Stimulated activated CD8-positive, alpha-beta memory T cell treated with anti-CD3 and anti-CD28 coated beads, Interleukin-12 subunit alpha, Interleukin-12 subunit beta, amount 100 ng/mL, for 1 hour (primary cell): ENCODE measurements around the gene ICA1L.
A peak's percentile ranks its signal among the peaks of the same experiment; 100 is the strongest.
"Not testable (repeated sequence)": the region's sequence is repeated elsewhere in the genome, so short reads cannot be mapped to it uniquely, and the experiment has no call there.

Experiments
- DNase-seq: peaks from one replicate; pipeline ENCODE4 v3.0.0-alpha.2; 2020; ENCODE audit warnings: low read depth

Gene ICA1L

DNA sequence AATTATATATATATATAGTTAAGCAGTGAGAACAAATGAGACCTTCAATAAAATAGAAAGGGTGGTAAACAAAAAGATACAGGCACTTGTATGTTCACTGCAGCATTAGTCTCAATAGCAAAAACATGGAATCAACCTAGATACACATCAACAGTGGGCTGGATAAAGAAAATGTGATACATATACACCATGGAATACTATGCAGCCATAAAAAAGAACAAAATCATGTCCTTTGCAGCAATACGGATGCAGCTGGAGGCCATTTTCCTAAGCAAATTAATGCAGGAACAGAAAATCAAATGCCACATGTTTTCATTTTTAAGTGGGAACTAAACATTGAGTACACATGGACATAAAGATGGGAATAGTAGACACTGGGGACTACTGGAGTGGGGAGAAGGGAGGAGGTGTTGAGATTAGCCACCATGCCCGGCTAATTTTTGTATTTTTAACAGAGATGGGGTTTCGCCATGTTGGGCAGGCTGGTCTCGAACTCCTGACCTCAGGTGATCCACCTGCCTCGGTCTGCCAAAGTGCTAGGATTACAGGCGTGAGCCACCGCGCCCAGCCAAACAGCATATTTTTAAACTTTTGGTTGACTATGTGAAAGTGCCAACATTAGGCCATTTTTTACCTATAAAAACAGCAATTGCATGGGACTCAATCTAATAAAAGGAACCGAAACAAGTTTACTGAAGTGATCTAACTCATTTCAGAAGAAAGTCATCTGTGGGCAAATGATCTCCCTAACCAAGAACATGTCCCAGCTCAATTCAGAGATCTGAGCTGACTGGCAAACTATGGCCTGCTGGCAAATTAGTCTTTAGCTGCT lies 23.7 kb downstream of the ICA1L start:
- no peak for DNase-seq

GRCh38 chr2:202844656-202845055 lies 26.9 kb downstream of the ICA1L start:
- no peak for DNase-seq

- no peak for DNase-seq
Measured at GRCh38 chr2:202842690-202843089, 28.9 kb downstream of the ICA1L start.

- DNase-seq, result no peak
Measured at GRCh38 chr2:202841090-202841867, 30.3 kb downstream of the ICA1L start.

DNA sequence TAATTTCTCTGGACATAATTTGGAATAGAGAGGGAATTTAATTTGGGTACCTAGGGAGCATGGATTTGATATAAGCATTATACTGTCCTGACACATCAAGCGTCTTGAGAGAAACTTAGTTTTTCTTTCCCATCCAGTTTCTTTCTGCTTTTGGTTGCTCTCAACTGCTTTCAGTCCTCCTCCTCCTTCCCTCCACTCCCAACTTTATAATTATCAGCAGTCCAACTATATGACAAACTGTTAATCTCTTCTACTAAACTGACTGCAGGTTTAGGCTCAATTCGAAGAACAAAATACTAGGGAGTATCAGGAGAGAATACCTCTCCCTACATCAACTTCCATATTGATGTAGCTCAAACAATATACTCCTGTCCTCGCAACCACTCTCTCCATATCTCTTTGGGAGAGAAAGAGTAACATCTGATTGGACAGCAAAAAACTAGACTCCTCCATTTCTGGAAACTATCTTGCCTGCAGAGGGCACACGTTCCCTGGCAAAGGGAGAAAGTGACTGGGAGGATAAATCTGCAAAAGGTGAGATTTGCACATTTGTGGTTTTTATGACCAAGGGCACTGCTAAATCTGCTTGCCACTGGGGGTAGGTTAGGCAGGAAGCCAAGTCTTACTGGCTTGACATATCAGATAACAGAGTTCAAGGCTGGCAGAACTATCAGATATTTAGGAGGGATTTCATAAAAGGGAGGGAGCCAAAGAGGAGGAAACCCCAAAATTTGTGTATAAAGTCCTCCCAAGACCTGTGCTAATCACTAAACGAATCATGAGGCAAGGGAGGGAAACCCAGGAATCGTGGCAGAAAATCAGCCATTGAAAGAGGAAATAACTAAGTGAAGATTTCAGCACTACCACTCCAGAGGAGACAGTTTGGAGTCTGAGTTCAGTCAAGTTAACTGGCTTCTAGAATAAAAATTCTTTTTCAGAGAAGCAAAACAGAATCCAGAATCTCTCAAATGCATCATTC lies 40.0 kb downstream of the ICA1L start:
- DNase-seq, result peak; percentile 5

DNA sequence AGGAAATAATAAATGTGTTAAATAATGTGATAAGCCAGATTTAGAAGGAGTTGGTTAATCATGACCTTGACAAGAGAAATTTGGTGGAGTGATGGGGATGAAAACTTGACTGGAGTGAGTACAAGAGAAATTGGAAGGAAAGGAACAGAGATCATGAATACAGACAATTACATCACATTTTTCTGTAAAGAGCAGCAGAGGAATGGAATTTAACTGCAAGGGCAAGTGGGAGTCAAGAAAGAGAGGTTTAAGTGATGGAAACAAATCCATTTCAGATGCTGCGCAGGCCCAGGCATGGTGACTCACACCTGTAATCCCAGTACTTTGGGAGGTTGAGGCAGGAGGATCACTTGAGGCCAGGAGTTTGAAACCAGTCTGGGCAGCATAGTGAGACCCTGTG lies 46.7 kb downstream of the ICA1L start:
- no peak for DNase-seq

DNA sequence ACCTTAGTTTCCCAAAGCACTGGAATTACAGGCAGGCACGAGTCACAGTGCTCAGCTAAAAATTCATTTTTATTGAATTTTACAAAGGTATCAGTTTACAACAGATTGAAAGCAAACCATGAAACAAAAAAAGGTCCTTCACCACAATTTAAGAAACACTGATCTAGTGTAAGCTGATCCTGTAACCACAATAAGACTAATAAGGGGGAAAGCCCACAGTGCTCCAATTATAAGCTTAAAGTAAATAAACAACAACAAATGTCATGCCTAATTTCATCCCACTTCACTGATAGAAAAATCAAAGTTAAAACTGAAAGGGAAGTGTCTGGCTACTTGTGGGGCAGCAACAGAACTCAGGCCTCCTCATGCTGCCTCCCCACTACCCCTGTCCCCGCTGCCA lies 49.2 kb downstream of the ICA1L start:
- DNase-seq, result no peak

DNA sequence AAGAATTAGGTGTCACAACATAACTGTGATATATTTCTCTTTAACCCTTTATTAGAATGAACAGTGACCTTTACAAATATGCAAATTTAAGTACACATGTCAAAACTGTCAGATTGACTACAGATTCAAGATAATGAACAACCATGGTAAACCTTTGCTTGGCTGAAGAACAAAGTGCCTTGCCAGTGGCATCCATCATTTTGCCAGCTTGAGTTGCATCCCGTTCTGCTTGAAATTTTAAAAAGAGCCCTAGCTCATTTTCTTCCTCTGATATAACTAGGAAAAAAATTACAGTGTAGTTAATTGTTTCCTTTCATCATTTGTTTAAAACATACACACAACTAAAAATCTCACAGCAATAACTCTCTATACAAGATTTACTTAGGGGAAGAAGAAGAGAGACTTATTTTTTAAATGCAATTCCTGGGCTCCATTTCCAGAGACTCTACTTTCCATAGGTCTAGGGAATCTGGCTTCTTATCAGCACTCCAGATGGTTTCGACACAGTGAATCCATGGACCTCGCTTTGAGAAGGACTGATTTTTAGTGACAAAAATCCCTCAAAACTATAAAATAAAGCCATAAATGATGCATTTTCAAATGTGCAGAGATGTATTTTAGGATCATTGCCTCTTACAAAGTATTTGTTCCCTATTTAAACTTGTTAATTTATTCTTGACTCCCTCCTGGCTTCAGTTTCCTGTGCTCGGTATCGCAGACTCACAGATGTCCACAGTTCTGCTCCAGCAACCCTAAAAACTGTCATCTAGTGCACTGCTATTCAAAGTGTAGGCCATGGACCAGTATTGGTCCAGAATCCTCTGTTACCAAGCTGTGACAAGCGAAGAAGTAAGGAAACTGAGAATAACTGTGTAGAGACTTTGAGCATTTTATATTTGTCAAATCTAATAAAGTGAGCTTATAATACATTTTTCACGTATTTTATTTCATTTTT lies 50.1 kb downstream of the ICA1L start:
- DNase-seq, result no peak

- DNase-seq, result no peak
Measured at GRCh38 chr2:202818321-202818720, 53.2 kb downstream of the ICA1L start.

GRCh38 chr2:202817771-202818170 lies 53.8 kb downstream of the ICA1L start:
- no peak for DNase-seq

- no peak for DNase-seq
Measured at GRCh38 chr2:202815548-202816360, 55.8 kb downstream of the ICA1L start.

DNA sequence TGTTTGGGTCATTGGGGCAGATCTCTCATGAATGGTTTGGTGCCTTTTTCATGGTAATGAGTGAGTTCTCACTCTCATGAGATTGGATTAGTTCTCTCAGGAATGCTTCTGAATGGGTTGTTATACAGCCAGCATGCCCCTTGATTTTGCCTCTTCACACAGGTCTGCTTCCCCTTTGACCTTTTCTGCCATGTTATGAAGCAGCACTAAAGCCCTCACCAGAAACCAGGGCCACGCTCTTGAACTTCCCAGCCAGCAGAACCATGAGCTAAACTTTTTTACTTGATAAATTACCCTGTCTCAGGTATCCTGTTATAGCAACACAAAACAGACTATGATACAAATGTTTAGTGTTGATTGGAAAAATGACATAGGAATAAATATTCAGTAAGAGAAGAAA lies 57.3 kb downstream of the ICA1L start:
- no peak for DNase-seq

- DNase-seq, result no peak
Measured at GRCh38 chr2:202813387-202813786, 58.2 kb downstream of the ICA1L start.

- DNase-seq, result no peak
Measured at GRCh38 chr2:202808754-202809153, 62.8 kb downstream of the ICA1L start.

DNA sequence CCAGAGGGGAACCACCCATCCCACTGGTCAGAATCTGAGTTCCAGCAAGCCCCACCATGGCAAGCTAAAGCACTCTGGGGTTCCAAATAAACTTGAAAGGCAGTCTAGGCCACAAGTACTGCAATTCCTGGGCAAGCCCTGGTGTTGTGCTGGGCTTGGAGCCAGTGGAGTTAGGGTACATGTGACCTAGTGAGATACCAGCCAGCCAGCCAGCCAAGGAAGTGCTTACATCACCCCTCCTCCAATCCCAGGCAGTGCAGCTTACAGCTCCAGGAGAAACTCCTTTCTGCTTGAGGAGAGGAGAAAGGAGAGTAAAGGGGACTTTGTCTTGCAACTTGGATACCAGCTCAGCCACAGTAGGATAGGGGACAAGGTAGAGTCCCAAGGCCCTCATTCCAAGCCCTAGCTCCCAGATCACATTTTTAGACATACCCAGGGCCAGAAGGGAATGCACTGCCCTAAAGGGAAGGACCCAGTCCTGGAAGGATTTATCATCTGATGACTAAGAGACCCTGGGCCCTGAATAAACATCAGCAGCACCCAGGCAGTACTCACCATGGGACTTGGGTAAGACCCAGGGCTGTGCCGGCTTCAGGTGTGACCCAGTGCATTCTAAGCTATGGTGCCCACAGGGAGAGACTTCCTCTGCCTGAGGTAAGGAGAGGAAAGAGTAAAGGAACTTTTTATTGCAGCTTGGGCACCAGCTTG lies 64.0 kb downstream of the ICA1L start:
- DNase-seq, result not testable (repeated sequence)

- not testable (repeated sequence) for DNase-seq
Measured at GRCh38 chr2:202805911-202806310, 65.7 kb downstream of the ICA1L start.

- no peak for DNase-seq
Measured at GRCh38 chr2:202797944-202798343, 73.6 kb downstream of the ICA1L start.

- DNase-seq, result no peak
Measured at GRCh38 chr2:202790676-202791075, 80.9 kb downstream of the ICA1L start.

DNA sequence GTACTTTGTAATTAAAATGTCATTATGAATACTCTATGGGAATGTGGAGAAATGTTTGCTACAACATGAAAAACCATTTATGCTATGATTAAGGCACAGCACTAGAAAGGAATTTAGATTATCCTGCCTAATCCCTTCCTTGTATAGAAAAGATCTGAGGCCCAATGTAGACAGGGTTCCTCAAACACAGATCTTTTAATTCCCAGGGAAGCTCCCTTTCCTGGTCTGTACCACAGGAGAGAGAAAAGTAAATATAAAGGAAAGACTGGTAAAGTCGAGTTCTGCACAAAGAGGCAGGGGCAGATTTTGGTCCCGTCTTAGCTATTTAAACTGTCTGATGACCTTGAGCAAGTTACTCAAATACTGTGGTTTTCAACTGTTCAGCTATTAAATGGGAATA lies 84.7 kb downstream of the ICA1L start:
- DNase-seq, result no peak
